Stimulated activated CD4-positive, alpha-beta T cell treated with anti-CD3 and anti-CD28 coated beads, Interleukin-4, amount 100 ng/mL, for 24 hours (primary cell): ENCODE data around the gene HDDC2.
"Not testable (repeated sequence)": the region's sequence is repeated elsewhere in the genome, so short reads cannot be mapped to it uniquely, and the experiment has no call there.

Source experiments
- DNase-seq: peaks from one replicate; pipeline ENCODE4 v3.0.0-alpha.2; 2020

HDDC2 gene

GRCh38 chr6:125304970-125305660, 3.3 kb upstream of the HDDC2 start:
- DNase-seq: no peak

GRCh38 chr6:125303512-125303854, 1.7 kb upstream of the HDDC2 start:
- no peak for DNase-seq

GRCh38 chr6:125302840-125303511, 1.2 kb upstream of the HDDC2 start:
- no peak for DNase-seq

GRCh38 chr6:125300992-125301434, 754 bp downstream of the HDDC2 start:
- no peak for DNase-seq

GRCh38 chr6:125299257-125299656, 2.5 kb downstream of the HDDC2 start:
- DNase-seq: no peak

GRCh38 chr6:125296471-125296870, 5.3 kb downstream of the HDDC2 start:
- no peak for DNase-seq

- no peak for DNase-seq
These were observed 6.8 kb downstream of the HDDC2 start for GRCh38 chr6:125294925-125295324.

GRCh38 chr6:125294036-125294435, 7.7 kb downstream of the HDDC2 start:
- no peak for DNase-seq

GRCh38 chr6:125293587-125293986, 8.2 kb downstream of the HDDC2 start:
- no peak for DNase-seq

- DNase-seq: no peak
These were observed 14.0 kb downstream of the HDDC2 start for GRCh38 chr6:125287718-125288117.

- no peak for DNase-seq
These were observed 15.8 kb downstream of the HDDC2 start for GRCh38 chr6:125285936-125286335.

GRCh38 chr6:125285353-125285752, 16.4 kb downstream of the HDDC2 start:
- DNase-seq: no peak

- DNase-seq: not testable (repeated sequence)
These were observed 19.3 kb downstream of the HDDC2 start for GRCh38 chr6:125282470-125282869.

- not testable (repeated sequence) for DNase-seq
These were observed 21.3 kb downstream of the HDDC2 start for GRCh38 chr6:125280370-125281035.

- no peak for DNase-seq
These were observed 21.8 kb downstream of the HDDC2 start for GRCh38 chr6:125279961-125280360.

- no peak for DNase-seq
These were observed 23.9 kb downstream of the HDDC2 start for GRCh38 chr6:125277838-125278237.

- no peak for DNase-seq
These were observed 26.0 kb downstream of the HDDC2 start for GRCh38 chr6:125275779-125276178.

- DNase-seq: no peak
These were observed 26.8 kb downstream of the HDDC2 start for GRCh38 chr6:125274935-125275334.

GRCh38 chr6:125273965-125274364, 27.8 kb downstream of the HDDC2 start:
- no peak for DNase-seq

GRCh38 chr6:125273251-125273650, 28.5 kb downstream of the HDDC2 start:
- no peak for DNase-seq

GRCh38 chr6:125271486-125272159, 30.1 kb downstream of the HDDC2 start:
- DNase-seq: no peak

GRCh38 chr6:125270380-125270779, 31.4 kb downstream of the HDDC2 start:
- no peak for DNase-seq

- DNase-seq: no peak
These were observed 32.3 kb downstream of the HDDC2 start for GRCh38 chr6:125269328-125269985.
